Fibroblast of lung (primary cell): ENCODE results near the gene OASL. TPM values are rescaled to one million over a fixed set of nuclear protein-coding genes. Genes with fewer than 3 reads are reported as not detected.
"Not testable (repeated sequence)": the region's sequence is repeated elsewhere in the genome, so short reads cannot be mapped to it uniquely, and the experiment has no call there.

Experiments used
- DNase-seq, 2 donors: peaks; one replicate each; pipeline versions ENCODE4 v3.0.0 to v3.0.0-alpha.2; 2010; ENCODE audit warnings: low read depth in 2 of 2
- H2AFZ ChIP-seq: 2 replicates; pipeline ENCODE4 v1.5.1; 2012; ENCODE audit warnings: low read length, control low read depth, inconsistent platforms
- H3K27ac ChIP-seq: 2 replicates; pipeline ENCODE4 v1.5.1; 2011; ENCODE audit warnings: low read length, control low read depth; ENCODE audit not compliant: insufficient read depth
- H3K27me3 ChIP-seq: 2 replicates; pipeline ENCODE4 v1.5.1; 2011; ENCODE audit warnings: mild to moderate bottlenecking, low read length; ENCODE audit not compliant: control insufficient read depth, insufficient read depth
- H3K36me3 ChIP-seq: 2 replicates; pipeline ENCODE4 v1.5.1; 2011; ENCODE audit warnings: low read length; ENCODE audit not compliant: control insufficient read depth, insufficient read depth
- H3K4me1 ChIP-seq: 2 replicates; pipeline ENCODE4 v1.5.1; 2011; ENCODE audit warnings: low read length; ENCODE audit not compliant: control insufficient read depth, insufficient read depth; ENCODE audit errors: extremely low read depth
- H3K4me2 ChIP-seq: 2 replicates; pipeline ENCODE4 v1.5.1; 2011; ENCODE audit warnings: low read length, control low read depth; ENCODE audit not compliant: insufficient read depth; ENCODE audit errors: extremely low read depth
- H3K4me3 ChIP-seq, 4 experiments: fragments of 200-600 bp in 1 of 4; sonication (generic) in 1 of 4; replicated peaks in 1 of 4; 2 replicates each; pipeline ENCODE4 v1.5.1; 2011 to 2016; ENCODE audit warnings: low read length in 4 of 4, low read depth in 3 of 4, mild to moderate bottlenecking in 3 of 4, control low read depth in 2 of 4, inconsistent platforms in 1 of 4, mixed read lengths in 1 of 4; ENCODE audit not compliant: insufficient read depth in 1 of 4; ENCODE audit errors: control extremely low read depth in 1 of 4
- H3K79me2 ChIP-seq: 2 replicates; pipeline ENCODE4 v1.5.1; 2012; ENCODE audit warnings: mild to moderate bottlenecking, low read length, inconsistent platforms; ENCODE audit not compliant: control insufficient read depth, insufficient read depth
- H3K9ac ChIP-seq: 2 replicates; pipeline ENCODE4 v1.5.1; 2011; ENCODE audit warnings: mild to moderate bottlenecking, low read length, control low read depth; ENCODE audit not compliant: insufficient read depth
- H3K9me3 ChIP-seq: 2 replicates; pipeline ENCODE4 v1.5.1; 2012; ENCODE audit warnings: low read depth, low read length; ENCODE audit not compliant: control insufficient read depth, insufficient read depth
- H4K20me1 ChIP-seq: 2 replicates; pipeline ENCODE4 v1.5.1; 2011; ENCODE audit warnings: low read length; ENCODE audit not compliant: control insufficient read depth, insufficient read depth; ENCODE audit errors: extremely low read depth
- EZH2 ChIP-seq: IDR thresholded peaks from 2 replicates; pipeline ENCODE4 v1.5.1; 2012; ENCODE audit warnings: low read length, control low read depth, mild to moderate bottlenecking; ENCODE audit errors: missing control alignments
- polyA plus RNA-seq, 2 donors: library from polyadenylated mRNA; depleted of rRNA in 1 of 2; stranded (reverse) in 1 of 2; unstranded in 1 of 2; fragments of >200 nt; gene quantifications; 2 replicates each; pipeline ENCODE4 v1.2.1, GENCODE V29; 2011 to 2012; ENCODE audit warnings: missing spikeins in 1 of 2
- total RNA-seq: library from RNA; depleted of rRNA; stranded (reverse); fragments of >200 nt; gene quantifications from 2 replicates; pipeline ENCODE4 v1.2.1, GENCODE V29; 2014
- TF ChIP-seq, protein P1 (sequence below), 2 donors: IDR thresholded peaks in 1 of 2; conservative IDR thresholded peaks in 1 of 2; 1 replicate in 1 of 2; 2 replicates in 1 of 2; pipeline ENCODE4 v1.5.1; 2011 to 2012; ENCODE audit warnings: low read length in 2 of 2, control low read depth in 1 of 2, inconsistent platforms in 1 of 2, low read depth in 1 of 2, mild to moderate bottlenecking in 1 of 2

The OASL gene
- total and polyA plus RNA-seq, 2 donors (not counting 1 experiment from before 2014, with no cell fraction given): 0.07 to 1.2 TPM

DNA sequence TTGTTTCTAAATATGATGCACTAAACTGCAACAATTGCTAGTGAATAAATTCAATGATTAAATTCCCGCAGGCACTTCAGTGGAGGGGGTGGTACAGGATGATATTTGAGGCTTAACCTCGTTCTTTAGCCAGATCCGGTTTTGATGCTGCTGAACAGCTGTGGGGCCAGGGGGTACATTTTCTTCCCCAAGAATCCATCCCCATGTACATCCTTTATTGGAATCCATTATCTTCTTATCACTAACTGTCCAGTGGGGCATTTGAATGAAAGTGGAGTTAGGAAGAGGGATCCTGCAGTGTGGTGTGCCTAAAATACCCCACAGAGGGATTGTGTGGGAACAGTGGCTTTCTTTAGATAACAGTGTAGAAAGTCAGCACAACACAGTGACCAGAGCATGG is 45.2 kb upstream of the OASL start:
- H2AFZ ChIP-seq: no peak overlapping the region
- peaks cover 2% of the 10 kb centered on the region for H3K27me3 ChIP-seq
- H3K9ac ChIP-seq: no peak overlapping the region
- no peaks in the 10 kb centered on the region for H3K36me3 ChIP-seq
- no peak overlapping the region for H3K27ac ChIP-seq
- no peaks in the 10 kb centered on the region for H4K20me1 ChIP-seq
- no peaks in the 10 kb centered on the region for H3K4me1 ChIP-seq
- DNase-seq: no peak
- TF ChIP-seq, protein P1, sequence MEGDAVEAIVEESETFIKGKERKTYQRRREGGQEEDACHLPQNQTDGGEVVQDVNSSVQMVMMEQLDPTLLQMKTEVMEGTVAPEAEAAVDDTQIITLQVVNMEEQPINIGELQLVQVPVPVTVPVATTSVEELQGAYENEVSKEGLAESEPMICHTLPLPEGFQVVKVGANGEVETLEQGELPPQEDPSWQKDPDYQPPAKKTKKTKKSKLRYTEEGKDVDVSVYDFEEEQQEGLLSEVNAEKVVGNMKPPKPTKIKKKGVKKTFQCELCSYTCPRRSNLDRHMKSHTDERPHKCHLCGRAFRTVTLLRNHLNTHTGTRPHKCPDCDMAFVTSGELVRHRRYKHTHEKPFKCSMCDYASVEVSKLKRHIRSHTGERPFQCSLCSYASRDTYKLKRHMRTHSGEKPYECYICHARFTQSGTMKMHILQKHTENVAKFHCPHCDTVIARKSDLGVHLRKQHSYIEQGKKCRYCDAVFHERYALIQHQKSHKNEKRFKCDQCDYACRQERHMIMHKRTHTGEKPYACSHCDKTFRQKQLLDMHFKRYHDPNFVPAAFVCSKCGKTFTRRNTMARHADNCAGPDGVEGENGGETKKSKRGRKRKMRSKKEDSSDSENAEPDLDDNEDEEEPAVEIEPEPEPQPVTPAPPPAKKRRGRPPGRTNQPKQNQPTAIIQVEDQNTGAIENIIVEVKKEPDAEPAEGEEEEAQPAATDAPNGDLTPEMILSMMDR (conservative IDR thresholded peaks at IDR 0.05 in 1 of 2, IDR thresholded peaks at IDR 0.05 in 1 of 2; ENCODE audit: low read depth in 1 of 2, low read length in 2 of 2): no peak
- no peak for TF ChIP-seq EZH2
- no peak overlapping the region for H3K4me2 ChIP-seq
- no peaks in the 10 kb centered on the region for H3K9me3 ChIP-seq
- H3K4me3 ChIP-seq: no peak overlapping the region
- no peaks in the 10 kb centered on the region for H3K79me2 ChIP-seq

DNA sequence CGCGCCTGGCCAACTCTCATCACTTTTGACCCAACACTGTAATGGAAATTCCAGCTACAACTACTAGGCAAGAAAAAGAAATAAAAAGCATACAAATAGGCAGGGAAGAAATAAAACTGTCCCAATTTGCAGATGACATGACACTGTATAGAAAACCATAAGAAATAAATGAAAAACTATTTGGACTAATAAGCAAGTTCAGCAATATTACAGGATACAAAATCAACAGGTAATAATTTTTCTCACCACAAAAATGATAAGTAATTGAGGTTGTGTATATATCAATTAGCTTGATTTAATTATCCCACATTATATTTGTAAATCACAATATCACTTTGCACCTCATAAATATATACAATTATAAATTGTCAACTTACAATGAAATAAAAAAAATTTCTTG is 41.9 kb upstream of the OASL start:
- TF ChIP-seq, protein P1 (conservative IDR thresholded peaks at IDR 0.05 in 1 of 2, IDR thresholded peaks at IDR 0.05 in 1 of 2; ENCODE audit: low read depth in 1 of 2, low read length in 2 of 2): no peak
- no peak for TF ChIP-seq EZH2
- peaks cover 2% of the 10 kb centered on the region for H3K27me3 ChIP-seq

GRCh38 chr12:121079736-121080272 is 40.8 kb upstream of the OASL start:
- no peaks in the 10 kb centered on the region for H4K20me1 ChIP-seq
- H3K4me3 ChIP-seq: no peak overlapping the region
- no peak for DNase-seq
- no peaks in the 10 kb centered on the region for H3K9me3 ChIP-seq
- no peak overlapping the region for H3K4me2 ChIP-seq
- no peak overlapping the region for H2AFZ ChIP-seq
- H3K27me3 ChIP-seq: no peaks in the 10 kb centered on the region
- TF ChIP-seq, protein P1 (conservative IDR thresholded peaks at IDR 0.05 in 1 of 2, IDR thresholded peaks at IDR 0.05 in 1 of 2; ENCODE audit: low read depth in 1 of 2, low read length in 2 of 2): no peak
- TF ChIP-seq EZH2: no peak
- no peak overlapping the region for H3K27ac ChIP-seq
- no peaks in the 10 kb centered on the region for H3K4me1 ChIP-seq
- no peaks in the 10 kb centered on the region for H3K79me2 ChIP-seq
- H3K9ac ChIP-seq: no peak overlapping the region
- no peaks in the 10 kb centered on the region for H3K36me3 ChIP-seq

More for the DNA sequence above, 41.9 kb upstream of the OASL start:
- H4K20me1 ChIP-seq: no peaks in the 10 kb centered on the region
- H3K4me1 ChIP-seq: no peaks in the 10 kb centered on the region
- no peak overlapping the region for H3K27ac ChIP-seq
- no peaks in the 10 kb centered on the region for H3K79me2 ChIP-seq
- H3K36me3 ChIP-seq: no peaks in the 10 kb centered on the region
- H3K9me3 ChIP-seq: no peaks in the 10 kb centered on the region
- no peak overlapping the region for H3K4me3 ChIP-seq
- H2AFZ ChIP-seq: no peak overlapping the region
- no peak for DNase-seq
- no peak overlapping the region for H3K9ac ChIP-seq
- H3K4me2 ChIP-seq: no peak overlapping the region

DNA sequence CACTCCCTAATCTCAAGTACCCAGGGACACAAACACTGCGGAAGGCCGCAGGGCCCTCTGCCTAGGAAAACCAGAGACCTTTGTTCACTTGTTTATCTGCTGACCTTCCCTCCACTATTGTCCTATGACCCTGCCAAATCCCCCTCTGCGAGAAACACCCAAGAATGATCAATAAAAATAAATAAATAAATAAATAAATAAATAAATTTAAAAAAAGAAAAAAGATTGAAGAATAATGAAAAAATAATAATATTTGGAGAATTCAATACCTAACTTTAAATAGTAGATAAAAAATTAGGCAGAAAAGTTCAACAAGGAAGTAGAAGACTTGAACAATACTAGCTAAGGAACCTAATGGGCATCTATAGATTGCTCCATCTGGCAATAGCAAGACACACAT is 38.4 kb upstream of the OASL start:
- not testable (repeated sequence) for H3K4me3 ChIP-seq, H3K9ac ChIP-seq, H3K4me2 ChIP-seq, DNase-seq, H3K9me3 ChIP-seq, H3K27me3 ChIP-seq, H4K20me1 ChIP-seq, H3K79me2 ChIP-seq, H3K27ac ChIP-seq, H3K36me3 ChIP-seq, H2AFZ ChIP-seq, H3K4me1 ChIP-seq

DNA sequence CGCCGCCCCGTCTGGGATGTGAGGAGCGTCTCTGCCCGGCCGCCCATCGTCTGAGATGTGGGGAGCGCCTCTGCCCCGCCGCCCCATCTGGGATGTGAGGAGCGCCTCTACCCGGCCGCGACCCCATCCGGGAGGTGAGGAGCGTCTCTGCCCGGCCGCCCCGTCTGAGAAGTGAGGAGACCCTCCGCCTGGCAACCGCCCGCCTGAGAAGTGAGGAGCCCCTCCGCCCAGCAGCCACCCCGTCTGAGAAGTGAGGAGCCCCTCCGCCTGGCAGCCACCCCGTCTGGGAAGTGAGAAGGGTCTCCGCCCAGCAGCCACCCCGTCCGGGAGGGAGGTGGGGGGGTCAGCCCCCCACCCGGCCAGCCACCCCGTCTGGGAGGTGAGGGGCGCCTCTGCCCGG is 36.9 kb upstream of the OASL start:
- not testable (repeated sequence) for H3K9me3 ChIP-seq, DNase-seq, H3K36me3 ChIP-seq, H3K4me1 ChIP-seq, H3K27ac ChIP-seq, H3K79me2 ChIP-seq, H3K9ac ChIP-seq, H3K4me2 ChIP-seq, H3K4me3 ChIP-seq, H2AFZ ChIP-seq, H3K27me3 ChIP-seq, H4K20me1 ChIP-seq
